ENCODE results near the gene GSE1.
A peak's percentile ranks its signal among the peaks of the same experiment; 100 is the strongest.

The GSE1 gene

GRCh38 chr16:85676466-85676865 lies 63.3 kb downstream of the GSE1 start:
- DNase-seq (ENCODE audit: low read depth in 2 of 2) = no peak

- DNase-seq (ENCODE audit: low read depth in 2 of 2) = no peak
Measured at GRCh38 chr16:85677383-85677967, 64.4 kb downstream of the GSE1 start.

- DNase-seq (ENCODE audit: low read depth in 2 of 2) = no peak
Measured at GRCh38 chr16:85678016-85678415, 64.9 kb downstream of the GSE1 start.

DNA sequence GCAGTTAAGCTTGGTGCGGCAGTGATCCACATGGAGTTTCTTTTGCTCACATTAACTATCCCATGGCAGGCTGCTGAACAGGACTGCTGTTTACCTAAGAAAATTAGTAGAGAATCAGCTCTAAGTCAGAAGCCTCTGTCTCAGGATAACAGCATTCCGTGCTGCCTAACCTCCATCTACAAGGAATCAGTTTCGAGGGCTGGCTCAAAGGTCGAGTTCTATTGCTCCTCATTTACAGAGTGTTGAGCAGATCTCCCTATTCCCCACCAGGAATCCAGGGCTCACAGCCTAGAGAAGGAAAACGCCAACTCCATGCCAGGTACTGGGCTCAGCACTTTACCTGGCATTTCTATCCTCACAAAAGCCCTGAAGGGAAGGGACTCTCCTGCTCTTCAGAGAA lies 65.7 kb downstream of the GSE1 start:
- no peak for DNase-seq (ENCODE audit: low read depth in 2 of 2)

DNA sequence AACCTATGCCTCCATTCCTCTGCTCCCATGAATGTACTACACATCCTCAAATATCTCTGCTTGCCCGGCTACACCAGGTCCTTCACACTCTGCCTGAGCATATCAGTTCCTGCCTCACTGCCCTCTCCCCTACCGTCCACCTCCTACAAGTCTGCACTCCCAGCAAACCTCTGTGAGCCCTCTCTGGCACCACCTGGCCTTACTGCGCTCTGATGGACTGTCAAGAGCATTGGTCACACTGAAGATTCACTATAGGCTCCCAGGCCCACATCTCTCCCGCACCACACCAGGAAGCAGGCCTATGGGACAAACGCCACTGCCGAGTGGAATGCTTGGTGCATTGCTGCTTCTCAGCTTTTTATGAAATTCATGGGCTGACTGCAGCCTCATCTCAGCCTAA lies 66.7 kb downstream of the GSE1 start:
- no peak for DNase-seq (ENCODE audit: low read depth in 2 of 2)

DNA sequence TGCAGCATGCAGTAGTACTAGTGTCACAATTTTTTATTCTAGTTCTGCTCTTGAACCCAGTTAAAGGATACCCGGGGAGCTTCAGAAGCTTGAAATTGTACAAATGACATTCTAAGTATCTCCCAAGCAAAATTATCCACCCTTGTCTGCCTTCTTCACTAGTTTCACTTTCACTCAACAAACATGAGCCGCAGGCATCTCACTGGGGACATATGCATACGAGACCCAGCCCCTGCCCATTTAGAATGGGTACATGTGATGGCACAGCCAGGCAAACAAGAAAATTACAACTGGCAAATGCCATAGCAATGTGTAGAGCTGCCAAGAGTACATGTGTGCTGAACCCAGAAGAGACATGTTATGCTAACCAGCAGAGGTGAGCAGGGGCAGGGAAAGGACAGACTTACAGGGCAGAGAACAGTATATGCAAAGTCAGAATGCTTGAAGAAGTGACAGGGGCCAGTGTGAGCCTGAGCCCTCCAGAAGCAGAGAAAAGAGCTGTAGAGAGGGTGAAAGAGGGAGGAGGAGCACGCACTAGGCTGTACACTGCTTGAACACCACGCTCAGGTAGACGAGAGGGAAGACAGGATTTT lies 67.3 kb downstream of the GSE1 start:
- DNase-seq (ENCODE audit: low read depth in 2 of 2) = no peak

GRCh38 chr16:85681255-85681654 lies 68.1 kb downstream of the GSE1 start:
- no peak for DNase-seq (ENCODE audit: low read depth in 2 of 2)

DNA sequence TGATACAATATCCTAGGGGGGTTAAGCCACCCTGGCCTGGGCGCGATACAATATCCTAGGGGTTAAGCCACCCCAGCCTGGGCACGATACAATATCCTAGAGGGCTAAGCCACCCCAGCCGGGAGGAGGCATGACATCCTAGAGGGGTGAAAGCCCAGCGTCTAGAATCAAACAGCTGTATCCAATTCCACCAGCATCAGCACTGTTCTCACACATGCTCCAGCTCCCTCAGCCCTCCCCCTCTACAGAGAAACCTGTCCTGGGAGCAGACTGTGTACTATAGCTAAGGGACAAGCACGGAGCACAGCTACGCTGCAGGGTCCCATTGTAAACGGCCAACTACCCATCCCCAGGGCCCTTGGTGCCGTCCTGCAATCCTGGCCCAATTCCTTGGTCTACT lies 69.4 kb downstream of the GSE1 start:
- no peak for DNase-seq (ENCODE audit: low read depth in 2 of 2)

GRCh38 chr16:85683363-85683762 lies 70.2 kb downstream of the GSE1 start:
- DNase-seq (ENCODE audit: low read depth in 2 of 2) = no peak

- DNase-seq (ENCODE audit: low read depth in 2 of 2) = no peak
Measured at GRCh38 chr16:85685251-85685650, 72.1 kb downstream of the GSE1 start.

- peak in 1 of 2 experiments; percentile 35 for DNase-seq (ENCODE audit: low read depth in 2 of 2)
Measured at GRCh38 chr16:85686912-85687591, 73.9 kb downstream of the GSE1 start.

DNA sequence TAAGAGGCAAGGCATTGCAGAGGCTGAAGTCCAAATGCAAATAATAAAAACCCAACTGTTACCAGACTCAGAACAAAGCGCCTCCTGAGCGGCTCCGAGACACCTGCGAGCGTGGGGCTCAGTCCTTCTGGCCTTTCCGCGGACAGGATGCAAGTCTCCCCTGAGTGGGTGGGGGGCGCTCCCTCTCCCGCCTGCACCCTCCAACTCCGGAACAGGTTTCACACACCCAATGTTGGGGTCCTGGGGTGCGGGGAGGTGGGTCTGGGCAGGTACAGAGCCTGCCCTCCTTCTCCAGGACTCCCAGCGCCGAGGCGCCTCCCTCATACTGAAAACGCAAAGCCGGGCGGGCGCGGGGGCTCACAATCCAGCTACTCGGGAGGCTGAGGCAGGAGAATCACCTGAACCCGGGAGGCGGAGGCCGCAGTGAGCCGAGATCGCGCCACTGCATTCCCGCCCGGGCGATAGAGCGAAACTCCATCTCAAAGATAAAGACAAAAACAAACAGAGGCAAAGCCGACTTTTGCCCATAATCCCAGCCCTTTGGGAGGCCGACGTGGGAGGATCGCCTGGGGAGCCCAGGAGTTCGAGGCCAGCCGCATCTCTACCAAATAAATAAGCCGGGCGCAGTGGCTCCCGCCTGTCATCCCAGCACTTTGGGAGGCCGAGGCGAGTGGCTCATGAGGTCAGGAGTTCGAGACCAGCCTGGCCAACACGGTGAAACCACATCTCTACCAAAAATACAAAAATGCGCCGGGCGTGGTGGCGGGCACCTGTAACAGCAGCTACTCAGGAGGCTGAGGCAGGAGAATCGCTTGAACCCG lies 74.7 kb downstream of the GSE1 start:
- no peak for DNase-seq (ENCODE audit: low read depth in 2 of 2)

- peak; percentile 82 to 88 for DNase-seq (ENCODE audit: low read depth in 2 of 2)
Measured at GRCh38 chr16:85688586-85689284, 75.6 kb downstream of the GSE1 start, which contains the start of gene GINS2. Gene GINS2, minus strand, starts transcription at chr16:85688954. Its CDS starts 56 bp downstream, at chr16:85688898.

- no peak for DNase-seq (ENCODE audit: low read depth in 2 of 2)
Measured at GRCh38 chr16:85689285-85689949, 76.3 kb downstream of the GSE1 start.

- DNase-seq (ENCODE audit: low read depth in 2 of 2) = no peak
Measured at GRCh38 chr16:85689950-85690320, 76.8 kb downstream of the GSE1 start.

DNA sequence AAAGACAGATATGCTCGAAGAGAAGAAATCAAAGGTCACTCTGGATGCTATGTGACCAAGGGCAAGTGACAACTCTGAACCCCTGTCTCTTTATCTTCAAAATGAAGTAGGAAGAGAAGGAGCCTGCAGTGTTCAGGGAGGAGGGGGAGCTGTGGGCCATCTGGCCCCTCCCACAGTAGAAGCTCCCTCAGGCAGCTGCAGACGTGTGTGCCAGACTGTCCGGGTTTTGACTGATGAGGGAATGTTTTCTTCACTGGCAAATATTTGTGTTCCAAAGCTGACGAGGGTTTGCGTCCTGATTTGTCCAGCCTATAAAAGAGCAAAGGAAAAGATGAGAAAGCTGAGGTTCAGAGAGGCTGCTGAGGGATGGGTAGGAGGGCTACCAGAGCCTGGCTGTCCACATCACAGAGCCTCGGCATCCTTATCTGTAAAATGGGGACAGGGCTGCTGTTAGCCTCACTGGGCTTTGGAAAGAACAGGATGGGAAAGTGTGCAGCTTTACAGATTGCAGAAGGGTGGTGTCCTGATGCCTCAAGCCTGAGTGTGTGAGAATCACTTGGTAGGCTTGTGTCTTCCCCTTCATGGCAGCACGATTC lies 77.4 kb downstream of the GSE1 start:
- DNase-seq (ENCODE audit: low read depth in 2 of 2) = no peak

DNA sequence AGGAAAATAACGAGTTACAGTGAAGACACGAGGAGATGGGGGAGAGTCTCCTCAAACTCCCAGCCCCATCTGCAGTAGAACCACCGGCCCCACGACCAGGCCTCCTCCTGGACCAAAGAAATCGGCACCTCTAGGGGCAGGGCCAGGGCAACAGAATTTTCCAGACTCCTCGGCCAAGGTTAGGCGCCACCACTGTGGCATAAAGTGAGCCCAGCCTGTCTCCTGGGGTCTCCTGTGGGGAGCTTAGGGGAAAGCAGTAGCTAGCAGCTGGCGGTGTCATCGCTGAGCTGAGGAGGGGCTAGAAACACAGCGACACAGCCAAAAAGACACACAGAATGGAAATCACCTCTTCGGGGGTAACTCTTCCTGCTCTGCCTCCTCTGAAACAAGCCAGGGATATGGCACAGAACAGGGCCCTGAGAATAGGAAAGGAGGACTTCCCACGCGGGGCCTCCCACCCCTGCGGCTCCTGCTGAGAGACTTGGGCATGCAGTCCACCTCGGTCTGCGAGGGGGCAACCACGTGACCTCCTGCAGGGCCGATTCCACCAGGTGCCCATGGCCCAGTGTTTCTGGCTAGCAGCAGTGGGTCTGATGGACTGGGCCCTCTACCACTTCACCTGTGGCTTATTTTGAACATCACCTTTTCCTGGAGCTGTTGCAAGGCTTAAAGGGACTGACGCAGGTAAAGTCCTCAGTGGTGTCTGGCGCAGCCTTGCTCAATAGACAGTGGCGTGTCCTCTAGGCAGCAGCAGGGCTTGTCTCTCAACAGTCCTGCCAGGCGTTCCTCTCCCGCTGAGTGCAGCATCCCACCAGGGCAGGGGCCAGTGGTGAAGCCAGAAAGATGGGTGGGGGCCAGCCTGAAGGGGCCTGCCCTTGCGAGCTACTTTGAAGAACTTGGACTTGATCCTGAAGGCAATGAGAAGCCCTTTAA lies 82.3 kb downstream of the GSE1 start:
- DNase-seq (ENCODE audit: low read depth in 2 of 2) = no peak

- no peak for DNase-seq (ENCODE audit: low read depth in 2 of 2)
Measured at GRCh38 chr16:85696781-85697180, 83.7 kb downstream of the GSE1 start.

DNA sequence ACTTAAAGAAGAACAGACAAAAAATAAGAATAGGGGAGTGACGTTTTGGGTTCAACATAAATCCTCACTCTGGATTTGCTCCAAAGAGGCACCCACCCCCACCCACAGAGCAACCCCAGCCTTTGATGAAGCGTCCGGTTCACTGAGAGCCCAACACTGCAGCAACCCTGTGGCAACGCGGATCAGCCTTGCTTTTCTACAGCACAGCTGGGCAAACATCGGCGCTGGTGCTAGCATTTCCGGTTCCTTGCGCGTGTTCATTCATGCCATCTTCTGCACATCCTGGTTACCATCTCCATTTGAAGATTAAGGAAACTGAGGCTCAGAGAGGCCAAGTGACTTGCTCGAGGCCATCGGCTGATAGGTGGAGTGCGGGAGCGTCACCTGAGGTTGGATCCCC lies 84.3 kb downstream of the GSE1 start:
- no peak for DNase-seq (ENCODE audit: low read depth in 2 of 2)

DNA sequence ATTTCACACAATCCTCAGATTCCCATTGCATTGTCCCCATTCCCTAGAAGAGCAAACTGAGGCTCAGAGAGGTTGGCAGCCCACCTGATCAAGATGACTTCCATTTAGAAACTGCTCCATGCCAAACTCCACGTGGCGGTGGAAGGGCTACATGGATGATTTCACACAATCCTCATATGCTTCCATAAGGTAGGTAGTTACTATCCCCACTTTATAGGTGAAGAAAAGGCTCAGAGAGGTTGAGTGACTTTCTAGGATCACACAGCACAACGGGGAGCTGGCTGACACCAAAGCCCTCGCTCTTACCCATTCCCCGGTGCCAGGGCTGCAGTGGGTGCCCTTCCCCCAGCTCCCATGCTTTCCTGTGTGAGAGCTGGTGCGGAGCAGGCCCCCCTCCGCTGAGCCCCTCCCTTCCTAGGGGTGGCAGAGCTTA lies 85.4 kb downstream of the GSE1 start:
- DNase-seq (ENCODE audit: low read depth in 2 of 2) = no peak
